IPS-NIHi7 (cell line): Measurements from ENCODE around the gene EPX.
"Not testable (repeated sequence)": the region's sequence is repeated elsewhere in the genome, so short reads cannot be mapped to it uniquely, and the experiment has no call there.

Source experiments
- DNase-seq: peaks from one replicate; pipeline ENCODE4 v3.0.0; 2012; ENCODE audit warnings: mixed read lengths; ENCODE audit errors: extremely low spot score

The EPX gene, protein sequence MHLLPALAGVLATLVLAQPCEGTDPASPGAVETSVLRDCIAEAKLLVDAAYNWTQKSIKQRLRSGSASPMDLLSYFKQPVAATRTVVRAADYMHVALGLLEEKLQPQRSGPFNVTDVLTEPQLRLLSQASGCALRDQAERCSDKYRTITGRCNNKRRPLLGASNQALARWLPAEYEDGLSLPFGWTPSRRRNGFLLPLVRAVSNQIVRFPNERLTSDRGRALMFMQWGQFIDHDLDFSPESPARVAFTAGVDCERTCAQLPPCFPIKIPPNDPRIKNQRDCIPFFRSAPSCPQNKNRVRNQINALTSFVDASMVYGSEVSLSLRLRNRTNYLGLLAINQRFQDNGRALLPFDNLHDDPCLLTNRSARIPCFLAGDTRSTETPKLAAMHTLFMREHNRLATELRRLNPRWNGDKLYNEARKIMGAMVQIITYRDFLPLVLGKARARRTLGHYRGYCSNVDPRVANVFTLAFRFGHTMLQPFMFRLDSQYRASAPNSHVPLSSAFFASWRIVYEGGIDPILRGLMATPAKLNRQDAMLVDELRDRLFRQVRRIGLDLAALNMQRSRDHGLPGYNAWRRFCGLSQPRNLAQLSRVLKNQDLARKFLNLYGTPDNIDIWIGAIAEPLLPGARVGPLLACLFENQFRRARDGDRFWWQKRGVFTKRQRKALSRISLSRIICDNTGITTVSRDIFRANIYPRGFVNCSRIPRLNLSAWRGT

DNA sequence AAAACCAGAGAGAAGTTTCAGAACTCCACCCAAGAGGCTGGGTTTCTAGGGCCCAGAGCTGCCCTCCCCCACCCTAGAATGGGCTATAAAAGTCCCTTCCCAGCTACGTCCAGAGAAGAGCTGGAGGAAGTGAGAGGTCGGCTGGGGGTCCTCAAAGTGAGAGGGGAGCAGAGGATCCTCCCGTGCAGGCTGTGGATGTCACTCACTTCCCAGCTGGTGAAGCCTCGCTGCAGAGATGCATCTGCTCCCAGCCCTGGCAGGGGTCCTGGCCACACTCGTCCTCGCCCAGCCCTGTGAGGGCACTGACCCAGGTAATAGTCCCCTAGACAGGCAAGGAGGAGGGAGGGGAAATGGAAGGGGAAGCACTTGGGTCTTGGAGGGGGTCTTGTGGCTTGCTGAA, at the start of gene EPX:
TSS of gene EPX (plus strand) at position 115 of the 400 bp plus-strand sequence. CDS start at position 236, 121 bp downstream.
- no peak for DNase-seq

DNA sequence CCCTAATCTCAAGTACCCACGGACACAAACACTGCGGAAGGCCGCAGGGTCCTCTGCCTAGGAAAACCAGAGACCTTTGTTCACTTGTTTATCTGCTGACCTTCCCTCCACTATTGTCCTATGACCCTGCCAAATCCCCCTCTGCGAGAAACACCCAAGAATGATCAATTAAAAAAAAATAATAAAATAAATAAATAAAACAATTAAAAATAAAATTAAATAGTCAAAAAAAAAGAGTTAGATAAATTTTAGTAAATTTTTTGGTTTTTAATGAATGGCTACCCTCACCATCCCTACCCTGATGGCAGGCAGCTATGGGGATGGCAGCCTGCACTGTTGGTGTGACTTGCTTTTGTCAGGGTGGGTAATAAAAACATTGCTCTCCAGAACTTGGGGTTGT, 49.2 kb upstream of the EPX start:
- DNase-seq = not testable (repeated sequence)

DNA sequence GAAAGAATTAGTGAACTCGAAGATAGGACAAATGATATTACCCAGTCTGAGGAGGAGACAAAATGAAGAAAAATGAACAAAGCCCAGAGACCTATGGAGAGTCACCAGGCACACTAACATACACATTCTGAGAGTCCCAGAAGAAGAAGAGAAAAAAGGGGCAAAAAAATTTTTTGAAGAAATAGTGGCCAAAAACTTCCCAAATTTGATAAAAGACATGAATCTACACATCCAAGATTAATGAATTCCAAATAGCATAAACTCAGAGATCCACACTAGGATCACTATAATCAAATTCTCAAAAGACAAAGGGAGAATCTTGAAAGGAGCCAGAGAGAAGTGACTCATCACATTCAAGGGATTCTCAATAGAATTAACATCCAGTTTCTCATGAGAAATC, 47.7 kb upstream of the EPX start:
- no peak for DNase-seq

DNA sequence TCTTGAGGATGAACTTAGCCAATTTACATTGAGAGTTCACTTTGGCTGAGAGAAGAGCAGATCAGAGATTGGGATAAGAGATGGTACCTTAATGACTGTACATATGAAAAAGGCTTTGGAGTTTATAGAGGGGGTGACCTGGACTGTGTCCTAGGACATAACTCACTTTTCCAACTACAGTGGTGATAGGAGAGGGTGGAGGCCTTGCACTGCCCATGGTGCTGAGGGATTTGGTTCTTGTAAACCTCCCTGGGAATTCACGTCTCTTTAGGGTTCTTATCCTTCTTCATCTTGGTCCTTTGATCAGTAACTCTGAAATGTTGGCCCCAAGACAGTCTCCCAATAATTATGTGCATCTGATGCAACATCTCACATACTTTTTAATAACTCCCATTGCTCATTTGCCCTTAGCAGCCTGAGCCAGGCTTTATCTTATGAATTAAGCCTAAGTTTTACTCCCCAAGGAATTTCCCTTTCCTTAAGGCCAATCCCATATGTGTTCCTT, 44.5 kb upstream of the EPX start, which contains the start of gene OR4D1:
TSS of gene OR4D1 (plus strand) at position 455 of the 505 bp plus-strand sequence. CDS start 6,770 bp downstream, outside the sequence.
- no peak for DNase-seq

DNA sequence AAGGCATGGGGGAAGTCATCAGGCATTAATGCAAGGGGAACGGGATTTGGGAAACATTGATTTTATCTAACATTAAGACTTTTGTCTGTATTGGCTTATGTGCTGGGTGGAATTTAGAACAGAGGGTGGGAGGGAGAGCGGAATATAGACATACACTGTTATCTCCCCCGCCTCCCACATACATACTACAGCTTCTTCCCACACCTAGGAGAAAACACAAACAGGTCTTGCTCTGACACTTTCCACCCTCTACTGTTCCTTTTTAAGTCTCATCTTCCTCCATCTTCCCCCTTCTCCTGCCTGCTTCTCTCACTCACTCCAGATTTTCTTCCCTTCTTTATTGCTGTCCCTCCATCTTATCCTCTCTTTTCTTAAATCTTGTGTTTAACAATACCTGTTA, 43.9 kb upstream of the EPX start:
- no peak for DNase-seq

DNA sequence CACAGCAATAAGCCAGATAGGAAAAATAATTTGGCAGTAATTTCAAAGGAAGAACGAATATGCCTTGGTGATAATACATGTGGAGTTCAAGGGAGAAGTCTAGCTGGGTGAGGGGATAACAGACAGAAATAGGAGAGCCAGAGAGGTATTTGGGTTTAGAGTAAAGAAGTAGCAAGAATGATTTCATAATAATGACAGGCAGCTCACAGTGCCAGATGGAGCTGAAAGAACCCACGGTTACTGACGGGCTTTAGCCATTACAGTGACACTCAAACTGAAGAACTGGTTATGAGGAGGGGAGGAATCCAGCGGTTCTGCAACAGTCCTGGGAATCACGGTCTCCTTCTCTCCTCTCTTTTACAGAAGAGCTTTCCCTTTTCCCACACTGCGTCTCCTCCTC, 42.1 kb upstream of the EPX start:
- DNase-seq = no peak

DNA sequence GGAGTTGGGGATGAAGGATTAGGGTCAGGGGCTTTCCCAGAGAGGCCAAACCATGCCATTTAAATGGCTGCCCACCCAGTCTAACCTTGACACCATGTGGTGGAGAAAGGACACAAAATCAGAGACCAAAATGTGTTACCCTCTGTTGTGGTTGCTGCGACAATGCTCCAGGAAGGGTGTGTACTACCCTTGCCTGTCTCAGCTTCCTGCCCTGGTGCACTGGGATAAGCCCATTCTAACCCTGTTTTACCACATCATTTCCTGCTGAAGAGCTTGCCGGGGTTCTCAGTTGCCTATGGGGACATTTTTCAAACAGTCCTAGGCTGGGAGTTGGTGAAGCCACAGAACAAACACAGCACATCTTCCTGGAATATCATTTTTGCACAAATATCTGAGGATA, 39.5 kb upstream of the EPX start:
- DNase-seq = no peak

DNA sequence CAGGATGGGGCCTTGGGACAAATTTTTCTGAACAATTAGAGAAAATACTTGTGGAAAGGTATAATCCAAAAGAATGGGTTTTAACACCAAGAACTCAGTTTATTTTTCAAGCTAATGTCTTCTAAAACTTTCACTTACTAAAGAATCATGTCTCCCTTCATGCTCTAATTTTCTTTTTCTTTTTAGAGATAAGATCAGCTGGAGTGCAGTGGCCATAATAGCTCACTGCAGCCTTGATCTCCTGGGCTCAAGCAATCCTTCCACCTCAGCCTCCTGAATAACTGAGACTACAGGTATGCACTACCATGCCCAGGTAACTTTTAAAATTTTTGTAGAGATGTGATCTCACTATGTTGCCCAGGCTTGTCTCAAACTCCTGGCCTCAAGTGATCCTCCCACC, 38.9 kb upstream of the EPX start:
- no peak for DNase-seq

DNA sequence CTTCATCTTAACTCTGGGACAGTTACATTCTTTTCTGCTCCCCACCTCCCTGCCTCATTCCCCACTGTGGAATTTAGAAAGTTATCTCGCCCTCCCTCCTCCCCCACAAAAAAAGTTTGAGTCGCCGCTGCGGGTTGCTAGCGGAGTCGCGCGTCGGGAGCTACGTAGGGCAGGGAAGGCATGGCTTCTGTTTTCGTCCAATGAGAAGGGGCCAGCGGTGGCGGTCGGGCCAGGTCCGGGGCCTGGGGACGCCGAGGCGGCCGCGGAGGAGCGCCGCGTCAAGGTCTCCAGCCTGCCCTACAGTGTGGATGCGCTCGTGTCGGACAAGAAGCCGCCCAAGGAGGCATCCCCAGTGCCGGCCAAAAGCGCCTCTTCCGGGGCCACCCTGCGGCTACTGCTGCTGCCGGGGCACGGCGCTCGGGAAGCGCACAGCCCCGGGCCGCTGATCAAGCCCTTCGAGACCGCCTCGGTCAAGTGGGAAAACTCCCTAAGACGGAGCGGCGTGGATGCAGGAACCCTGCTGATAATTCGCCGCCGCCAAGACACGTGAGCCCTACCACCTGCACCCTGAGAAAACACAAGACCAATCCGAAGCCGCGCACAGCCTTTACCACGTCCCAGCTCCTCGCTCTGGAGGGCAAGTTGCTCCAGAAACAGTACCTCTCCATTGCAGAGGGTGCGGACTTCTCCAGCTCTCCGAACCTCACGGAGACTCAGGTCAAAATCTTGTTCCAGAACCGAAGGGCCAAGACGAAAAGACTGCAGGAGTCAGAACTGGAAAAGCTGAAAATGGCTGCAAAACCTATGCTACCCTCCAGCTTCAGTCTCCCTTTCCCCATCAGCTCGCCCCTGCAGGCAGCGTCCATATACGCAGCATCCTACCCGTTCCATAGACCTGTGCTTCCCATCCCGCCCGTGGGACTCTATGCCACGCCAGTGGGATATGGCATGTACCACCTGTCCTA, 35.4 kb upstream of the EPX start:
- peak; percentile 84 for DNase-seq

DNA sequence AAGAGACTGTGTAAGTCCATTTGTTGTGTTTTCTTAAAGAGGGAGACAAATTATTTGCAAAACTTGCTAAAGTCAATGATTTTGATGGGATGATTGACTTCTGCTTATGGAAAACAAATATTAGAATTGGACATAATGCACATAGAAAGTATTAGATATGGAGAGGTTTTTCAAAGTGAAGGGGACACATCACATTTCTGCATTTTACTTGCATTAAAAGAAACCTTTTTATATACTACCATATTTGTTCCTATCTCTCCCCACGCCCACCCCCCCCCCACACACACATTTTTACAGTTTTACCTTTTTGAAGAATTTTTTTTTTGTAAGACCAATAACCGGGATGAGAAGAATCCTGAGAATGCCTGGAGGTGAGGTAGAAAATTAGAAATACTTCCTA, 34.3 kb upstream of the EPX start:
- DNase-seq = no peak

DNA sequence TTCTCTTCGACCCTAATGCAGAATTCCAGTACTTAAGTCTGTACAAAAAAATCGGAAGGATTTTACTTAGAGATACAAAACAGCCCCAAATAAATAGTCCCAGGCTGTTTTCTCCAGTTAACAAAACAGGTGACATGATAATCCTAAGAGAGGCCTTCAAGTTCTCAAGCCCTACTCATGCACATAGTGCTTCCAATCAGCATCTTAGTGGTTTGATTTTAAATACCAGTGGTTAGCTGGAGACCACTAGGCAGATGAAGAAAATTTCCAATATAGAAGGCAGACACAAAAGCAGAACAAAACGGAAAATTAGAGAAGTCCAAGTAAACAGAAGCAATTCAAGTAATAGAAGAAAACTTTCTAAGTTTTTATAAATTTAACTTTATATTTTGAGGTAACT, 31.0 kb upstream of the EPX start:
- DNase-seq = no peak

DNA sequence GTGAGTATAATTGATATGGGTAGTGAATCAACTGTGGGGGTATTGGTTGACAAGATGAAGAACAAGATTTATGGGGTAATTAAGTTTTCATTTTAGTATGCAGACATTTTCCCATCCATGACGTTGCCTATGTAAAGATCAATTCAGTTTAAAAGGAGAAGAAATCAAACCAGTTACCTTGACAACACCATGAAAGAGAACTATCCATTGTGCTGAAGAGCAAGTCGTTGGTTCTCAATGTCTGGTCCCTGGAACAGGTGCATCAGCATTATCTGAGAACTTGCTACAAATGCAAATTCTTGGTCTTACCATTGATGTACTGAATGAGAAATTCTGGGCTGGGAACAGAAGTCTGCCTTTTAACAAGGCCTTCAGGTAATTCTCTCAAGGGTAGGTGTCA, 26.5 kb upstream of the EPX start:
- no peak for DNase-seq

DNA sequence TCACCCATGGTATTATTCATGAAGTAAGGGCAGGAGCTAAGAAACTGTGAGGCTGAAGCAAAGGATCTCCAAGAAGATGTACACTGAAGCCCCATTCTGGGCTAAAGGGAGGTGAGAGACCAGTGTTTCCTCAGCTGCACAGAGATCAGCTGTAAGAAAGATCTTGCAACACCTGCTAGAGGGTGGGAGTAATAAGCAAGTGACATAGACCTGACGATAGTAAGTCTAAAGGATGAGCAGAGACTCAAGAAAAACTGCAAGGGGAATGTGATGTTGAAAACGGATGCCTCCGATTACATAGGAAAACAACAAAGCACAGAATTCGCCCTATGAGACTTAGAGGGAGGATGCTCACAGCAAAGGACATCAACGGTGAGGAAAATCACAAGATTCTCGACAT, 25.8 kb upstream of the EPX start, which contains the start of gene OR4D2:
TSS of gene OR4D2 (plus strand) at position 301 of the 400 bp plus-strand sequence. CDS start 2,674 bp downstream, outside the sequence.
- no peak for DNase-seq

DNA sequence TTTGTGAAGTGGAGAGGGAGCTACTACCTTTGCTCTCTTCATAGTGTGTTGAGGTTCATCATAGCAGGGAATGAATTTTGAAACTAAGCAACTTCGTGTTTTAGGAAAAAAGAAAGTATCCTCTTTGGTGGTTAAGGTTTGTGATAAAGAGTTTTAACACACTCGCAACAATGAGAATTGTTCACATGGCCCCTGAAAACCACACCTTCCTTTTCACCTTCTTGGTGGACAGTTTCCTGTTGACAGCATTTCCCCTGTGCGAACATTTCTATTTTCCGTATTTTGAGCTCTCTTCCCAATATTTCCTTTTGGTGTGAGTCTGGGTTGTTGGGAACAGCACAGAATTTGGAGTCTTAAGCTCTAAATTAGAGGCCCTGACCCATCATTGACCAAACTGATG, 21.9 kb upstream of the EPX start:
- no peak for DNase-seq

DNA sequence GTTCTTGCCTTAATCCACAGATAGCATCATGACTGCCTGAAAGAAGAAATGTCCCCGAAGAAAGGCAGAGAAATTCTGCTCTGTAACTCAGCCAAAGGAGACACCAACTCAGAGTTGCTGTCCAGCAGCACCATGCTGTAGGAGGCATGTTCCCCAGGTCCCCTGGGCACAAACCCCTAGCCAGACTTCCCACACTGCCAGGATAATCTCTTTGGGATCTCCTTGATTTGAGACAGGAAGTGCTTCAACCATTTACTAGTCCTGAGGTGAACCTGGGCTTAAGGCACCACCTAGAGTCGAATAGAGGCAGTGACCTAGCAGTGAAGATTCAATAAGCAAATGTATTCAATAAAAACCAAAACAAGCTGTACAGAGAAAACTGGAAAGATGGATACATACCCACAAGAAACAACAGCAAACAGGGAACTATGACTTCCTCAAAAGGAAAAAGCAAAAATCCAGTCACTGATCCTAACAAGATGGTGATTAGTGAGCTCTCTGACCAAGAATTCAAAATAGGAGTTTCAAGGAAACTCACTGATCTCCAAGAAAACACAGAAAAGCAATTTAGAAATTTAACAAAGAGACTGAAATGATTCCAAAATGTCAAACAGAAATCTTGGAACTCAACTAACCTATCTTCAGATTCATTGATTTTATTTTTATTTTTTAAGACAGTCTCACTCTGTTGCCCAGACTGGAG, 20.0 kb upstream of the EPX start:
- DNase-seq = peak; percentile 76

DNA sequence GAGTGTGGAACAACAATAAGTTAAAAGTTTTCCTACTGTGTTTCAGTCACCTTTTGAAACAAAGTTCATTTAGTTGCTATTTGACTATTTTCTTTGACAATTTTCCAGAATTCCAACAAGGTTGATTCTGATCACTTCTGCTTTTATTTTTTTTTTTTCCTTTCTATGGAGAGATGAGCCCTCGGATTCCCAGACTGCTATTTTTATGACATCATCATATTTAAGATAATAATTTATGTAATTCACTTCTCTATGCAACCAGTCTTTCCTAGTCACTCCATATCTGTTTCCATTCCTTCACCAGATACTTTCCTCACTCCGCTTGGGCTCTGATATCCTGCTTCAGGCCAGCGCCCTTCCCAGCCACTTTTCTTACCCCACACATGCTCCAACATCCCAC, 17.7 kb upstream of the EPX start:
- DNase-seq = no peak

DNA sequence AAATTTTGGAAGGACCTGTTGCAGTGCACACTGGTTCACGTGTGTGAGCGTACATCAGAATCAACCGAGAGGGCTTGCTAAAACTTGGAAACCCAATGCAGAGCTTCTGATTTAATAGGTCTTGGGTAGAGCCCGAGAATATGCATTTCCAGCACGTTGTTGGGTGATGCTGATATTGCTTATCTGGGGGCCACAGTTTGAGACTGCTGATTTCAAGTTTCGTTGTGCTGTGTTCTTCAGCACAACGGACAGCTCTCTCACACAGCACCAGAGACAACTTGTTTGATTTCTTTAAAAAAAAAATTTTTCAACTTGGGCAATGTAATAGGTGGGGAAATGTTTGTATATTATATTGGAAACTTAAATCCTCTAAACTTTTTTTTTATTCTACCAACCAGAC, 16.3 kb upstream of the EPX start:
- DNase-seq = no peak

DNA sequence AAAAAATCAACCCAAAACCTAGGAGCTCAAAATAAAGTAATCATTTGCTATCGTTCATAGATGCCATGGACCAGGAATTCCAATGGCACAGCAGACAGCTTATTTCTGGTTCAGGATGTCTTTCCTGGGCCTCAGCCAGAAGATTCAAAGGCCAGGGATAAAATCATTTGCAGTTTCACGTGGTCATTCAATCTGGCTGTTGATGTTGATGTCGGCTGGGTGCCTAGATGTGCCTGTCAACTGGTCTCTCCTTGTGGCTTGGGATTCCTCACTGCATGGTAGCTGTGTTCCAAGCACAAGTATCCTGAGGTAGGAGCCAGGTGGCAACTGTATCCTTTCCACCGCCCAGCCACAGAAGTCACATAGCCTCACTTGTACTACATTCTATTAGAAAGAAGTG, 10.7 kb upstream of the EPX start:
- no peak for DNase-seq

DNA sequence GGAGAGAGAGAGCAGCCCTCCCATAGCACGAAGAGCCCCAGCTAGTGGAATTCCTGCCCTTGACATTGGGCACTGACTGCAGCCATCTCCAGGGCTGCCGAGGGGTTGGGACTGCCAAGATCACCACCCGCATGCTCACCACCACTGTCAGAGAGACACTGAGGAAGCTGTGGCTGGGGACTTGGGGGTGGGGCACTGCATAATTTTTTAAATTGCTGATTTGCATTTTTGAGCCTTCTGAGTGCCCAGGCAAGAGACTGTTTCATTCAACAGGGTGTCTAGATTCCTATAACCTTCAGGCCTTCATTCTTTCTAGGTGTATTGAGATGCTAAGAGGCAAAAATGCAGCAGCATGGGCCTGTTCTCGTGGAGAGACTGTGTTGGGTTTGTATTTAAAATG, 9.0 kb upstream of the EPX start:
- DNase-seq = no peak

DNA sequence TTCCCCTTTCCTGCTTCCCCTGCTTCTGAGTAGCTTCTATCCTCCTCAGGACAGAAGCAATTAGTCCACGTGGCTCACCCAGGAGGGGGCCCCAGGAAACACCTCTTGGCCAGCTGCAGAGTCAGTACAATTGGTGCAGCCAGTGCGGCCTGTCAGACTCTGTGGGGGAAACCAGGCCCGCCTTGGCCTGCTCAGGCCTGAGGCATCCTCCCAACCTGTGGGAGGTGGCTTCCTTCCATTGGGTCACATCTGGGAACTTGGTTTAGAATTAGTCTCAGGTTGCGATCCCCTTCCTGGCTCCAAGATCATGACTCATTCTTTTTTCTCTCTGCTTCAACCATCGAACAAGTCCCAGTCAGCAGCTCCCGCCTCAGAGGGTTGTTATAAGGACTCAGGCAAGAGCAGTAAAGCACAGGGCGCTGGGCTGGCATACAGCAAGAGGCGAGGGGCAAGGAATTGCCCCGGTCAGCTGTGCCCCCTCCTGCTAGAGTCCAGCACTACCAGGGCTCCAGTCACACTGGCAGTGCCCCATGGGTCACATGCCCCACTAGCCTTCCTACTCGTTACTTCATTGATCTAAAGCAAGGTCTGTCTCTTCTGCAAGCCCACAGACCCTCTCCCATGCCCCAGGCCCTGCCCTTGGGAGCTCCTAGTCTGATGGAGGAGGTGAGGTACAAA, 8.1 kb upstream of the EPX start:
- DNase-seq = peak; percentile 76
